Erythroblast (primary cell): ENCODE measurements around the gene RIMBP2.
"Not testable (repeated sequence)": the region's sequence is repeated elsewhere in the genome, so short reads cannot be mapped to it uniquely, and the experiment has no call there.

Source experiments
- DNase-seq, 2 experiments: peaks; one replicate each; lab custom pipeline; 2025; lab: John Stamatoyannopoulos, UW
- GATA1 ChIP-seq: IDR thresholded peaks from 2 replicates; pipeline ENCODE4 v1.6.1; 2011; ENCODE audit warnings: low read depth, mild to moderate bottlenecking, control low read depth, low read length, moderate library complexity
- POLR2A ChIP-seq: IDR thresholded peaks from 2 replicates; pipeline ENCODE4 v1.6.1; 2011; ENCODE audit warnings: mild to moderate bottlenecking, low read length

The RIMBP2 gene

DNA sequence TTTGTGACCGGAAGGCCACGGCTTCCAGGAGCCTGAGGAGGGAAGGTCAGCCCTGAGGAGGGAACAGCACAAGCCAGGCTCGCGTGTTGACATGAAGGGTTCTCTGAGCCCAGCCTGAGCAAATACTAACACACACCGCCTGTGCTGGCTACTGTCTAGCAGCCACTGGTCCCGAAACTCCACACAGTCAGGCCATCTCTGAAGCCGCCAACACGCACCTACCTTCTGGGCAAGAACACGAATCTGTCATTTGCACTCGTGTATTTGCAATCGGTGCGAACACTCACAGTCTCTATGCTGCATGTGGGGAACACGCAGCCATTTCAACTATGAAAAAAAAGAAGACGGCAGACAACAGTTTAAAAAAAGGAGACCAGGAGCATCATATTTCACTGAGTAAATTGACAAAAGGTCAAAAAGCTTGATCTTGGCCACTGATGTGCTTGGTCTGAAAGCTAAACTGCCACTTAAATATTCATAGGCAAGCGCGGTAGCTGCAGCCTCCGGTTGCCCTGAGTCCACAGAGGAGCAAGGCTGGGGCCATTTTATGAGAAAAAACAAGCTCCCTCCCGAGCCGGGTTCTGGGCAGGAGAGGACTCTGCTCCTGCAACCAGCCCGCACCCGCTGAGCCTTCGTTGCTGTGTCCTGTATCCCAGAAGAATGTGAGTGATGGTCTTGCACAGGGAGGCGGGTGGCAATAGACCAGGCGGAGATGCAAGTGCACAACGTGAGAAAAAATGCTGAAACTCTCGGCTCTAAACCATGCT, 57.8 kb downstream of the RIMBP2 start:
- no peak for DNase-seq
- TF ChIP-seq GATA1 (no peak), POLR2A (no peak)

DNA sequence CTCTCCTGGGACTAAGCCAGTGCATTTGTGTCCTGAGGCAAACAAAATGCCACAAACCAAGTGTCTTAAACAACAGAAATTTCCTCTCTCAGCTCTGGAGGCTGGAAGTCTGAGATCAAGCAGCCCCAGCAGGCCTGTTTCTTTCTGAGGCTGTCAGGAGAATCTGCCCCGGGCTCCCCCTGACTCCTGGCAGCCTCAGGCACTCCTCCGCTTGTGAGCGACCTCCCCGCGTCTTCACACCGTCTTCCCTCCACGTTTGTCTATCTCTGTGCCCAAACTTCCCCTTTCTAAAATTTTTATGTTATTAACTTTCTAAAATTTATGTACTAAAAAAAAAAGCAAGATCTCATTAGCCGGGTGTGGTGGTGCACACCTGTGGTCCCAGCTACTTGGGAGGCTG, 59.7 kb downstream of the RIMBP2 start:
- TF ChIP-seq POLR2A: no peak
- TF ChIP-seq GATA1: no peak
- no peak for DNase-seq

DNA sequence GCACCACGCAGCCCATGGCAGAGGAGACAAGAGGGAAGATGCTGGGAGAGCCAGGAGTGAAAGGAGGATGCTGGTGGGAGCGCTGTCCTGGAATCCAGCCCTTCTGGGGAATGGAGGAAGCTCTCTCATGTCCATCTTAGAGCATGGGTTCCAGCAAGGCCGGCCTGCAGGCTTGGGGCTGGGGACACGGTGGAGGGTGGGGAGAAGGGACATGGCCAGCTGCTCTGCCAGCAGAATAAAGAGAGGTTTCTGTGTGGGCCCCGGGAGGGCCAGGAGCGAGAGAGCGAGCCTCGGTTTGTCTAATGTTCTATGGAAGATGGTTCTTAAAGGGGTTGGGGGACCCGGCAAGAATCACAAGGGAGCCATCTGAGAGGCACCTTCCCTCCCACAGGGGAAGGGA, 60.2 kb downstream of the RIMBP2 start:
- TF ChIP-seq GATA1 (no peak), POLR2A (no peak)
- no peak for DNase-seq

DNA sequence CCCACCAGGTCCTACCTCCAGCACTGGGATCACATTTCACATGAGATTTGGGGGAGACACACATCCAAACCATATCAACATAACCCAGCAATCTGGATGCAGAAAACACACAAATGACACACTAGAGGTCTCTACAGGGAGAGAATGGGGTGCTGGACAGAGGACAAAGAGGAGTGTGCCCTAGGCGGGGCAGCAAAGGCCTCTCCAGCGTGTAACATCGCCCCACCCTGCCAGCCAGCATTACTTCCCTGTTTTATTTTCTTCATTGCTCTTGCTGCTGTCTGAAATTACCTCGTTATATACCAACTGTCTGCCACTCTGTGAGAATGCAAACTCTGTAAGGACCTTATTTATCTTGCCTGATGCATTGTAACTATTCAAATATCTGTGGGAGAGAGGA, 61.1 kb downstream of the RIMBP2 start:
- no peak for TF ChIP-seq GATA1
- TF ChIP-seq POLR2A: no peak
- no peak for DNase-seq

- TF ChIP-seq POLR2A: no peak
- TF ChIP-seq GATA1: no peak
- no peak for DNase-seq
Observed at GRCh38 chr12:130651188-130651959, 64.7 kb downstream of the RIMBP2 start.

DNA sequence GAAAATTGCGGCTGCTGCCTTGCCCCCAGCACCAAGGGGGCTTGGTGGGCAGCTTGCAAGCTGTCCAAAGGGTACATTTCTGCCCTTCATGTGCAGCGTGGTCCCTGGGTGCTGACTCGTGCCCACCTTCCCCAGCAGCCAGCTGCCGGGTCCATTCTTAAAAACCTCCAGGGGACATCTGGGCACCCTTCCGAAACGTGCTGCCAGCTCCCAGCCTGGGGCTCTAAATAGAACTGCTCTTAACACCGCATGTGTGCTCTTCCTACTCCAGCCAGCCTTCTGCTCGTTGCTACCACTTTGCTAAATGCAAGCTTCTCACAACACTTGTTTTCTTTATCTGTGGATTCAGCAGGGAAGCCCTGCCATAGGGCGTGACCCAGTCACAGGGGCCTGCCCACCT, 66.0 kb downstream of the RIMBP2 start:
- TF ChIP-seq GATA1: no peak
- no peak for TF ChIP-seq POLR2A
- DNase-seq: no peak

DNA sequence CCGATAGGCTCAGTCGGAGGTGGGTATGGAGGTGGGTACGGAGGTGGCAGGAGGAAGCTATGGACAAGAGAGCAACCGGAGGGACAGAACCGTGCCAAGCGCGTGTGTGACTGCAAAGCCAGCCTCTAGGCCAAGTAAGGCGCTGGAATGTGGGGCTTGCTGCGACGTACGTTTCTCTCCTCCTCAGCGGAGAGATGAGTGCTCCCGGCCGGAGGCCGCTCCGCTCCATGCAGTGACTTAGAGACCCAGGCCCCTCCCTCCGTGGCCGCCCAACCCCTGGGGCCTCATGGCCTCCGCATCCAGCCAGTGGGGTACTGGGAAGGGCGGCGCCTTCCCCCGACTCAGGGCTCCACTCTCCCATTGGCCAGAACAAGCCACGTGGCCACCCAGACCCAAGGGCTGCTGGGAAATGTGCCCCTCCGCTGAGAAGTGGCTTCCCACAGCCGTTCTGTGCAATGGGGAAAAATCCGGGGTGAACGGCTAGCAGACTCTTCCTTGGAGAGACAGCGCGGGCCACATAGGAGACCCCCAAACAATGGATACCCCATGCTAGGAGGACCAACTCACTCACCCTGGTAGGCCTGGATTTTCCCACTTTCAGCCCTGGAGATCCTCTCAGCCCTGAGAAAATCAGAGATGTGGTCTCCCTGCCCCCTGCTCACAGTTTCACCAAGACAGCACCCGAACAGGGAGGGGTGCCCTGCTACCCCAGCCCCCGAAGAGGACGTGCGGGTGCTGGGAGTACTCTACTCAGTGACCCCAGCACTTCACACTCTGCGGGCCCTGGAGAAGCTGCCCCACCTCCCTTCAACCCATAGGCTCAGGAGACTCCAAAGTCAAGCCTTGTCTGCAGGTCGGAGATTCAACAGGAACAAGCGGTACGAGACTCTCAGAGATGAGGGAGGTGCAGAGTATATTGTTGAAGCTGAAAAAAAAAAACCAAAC, 66.7 kb downstream of the RIMBP2 start:
- TF ChIP-seq GATA1: no peak
- TF ChIP-seq POLR2A: no peak

DNA sequence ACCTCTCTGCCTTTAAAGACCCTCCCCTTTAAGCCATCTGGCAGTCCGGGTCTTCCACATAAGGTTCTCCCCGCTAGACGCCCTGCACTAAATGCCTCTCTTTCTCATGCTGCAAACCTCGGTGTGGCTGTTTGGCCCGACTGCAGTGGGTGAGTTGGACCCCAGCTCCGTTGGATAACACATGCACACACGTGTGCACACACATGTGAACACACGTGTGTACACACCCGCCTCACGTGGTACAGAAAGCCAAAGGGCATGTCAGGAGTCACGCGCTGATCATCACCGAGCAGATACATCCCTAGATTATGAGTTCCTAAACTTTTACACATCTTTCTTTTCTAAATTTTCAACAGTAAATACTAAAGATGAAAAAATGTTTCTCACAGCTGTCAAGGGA, 68.3 kb downstream of the RIMBP2 start:
- no peak for DNase-seq
- no peak for TF ChIP-seq POLR2A
- no peak for TF ChIP-seq GATA1

More for the DNA sequence above, 66.7 kb downstream of the RIMBP2 start:
- DNase-seq: no peak

- no peak for TF ChIP-seq POLR2A
- no peak for TF ChIP-seq GATA1
Observed at GRCh38 chr12:130646716-130647370, 69.3 kb downstream of the RIMBP2 start.

GRCh38 chr12:130646191-130646590, 69.9 kb downstream of the RIMBP2 start:
- not testable (repeated sequence) for DNase-seq

More at GRCh38 chr12:130646716-130647370, 69.3 kb downstream of the RIMBP2 start:
- DNase-seq: no peak

DNA sequence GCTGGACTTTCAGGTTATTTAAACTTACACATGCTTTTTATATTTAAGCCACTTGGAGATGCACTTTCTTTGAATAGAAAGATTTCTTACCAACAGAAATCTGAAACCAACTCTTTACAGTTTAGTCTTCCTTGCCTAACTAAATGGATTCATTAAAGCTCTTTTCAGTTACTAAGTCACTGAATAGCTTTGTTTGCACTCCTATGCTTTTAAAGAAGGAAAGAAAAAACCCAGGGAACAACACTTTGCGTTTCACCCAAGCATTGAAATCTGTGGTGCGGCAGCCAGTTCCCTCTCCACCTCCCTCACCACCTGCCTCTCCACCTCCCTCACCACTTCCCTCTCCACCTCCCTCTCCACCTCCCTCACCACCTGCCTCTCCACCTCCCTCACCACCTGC, 70.3 kb downstream of the RIMBP2 start:
- TF ChIP-seq POLR2A: no peak
- no peak for TF ChIP-seq GATA1
- DNase-seq: no peak

DNA sequence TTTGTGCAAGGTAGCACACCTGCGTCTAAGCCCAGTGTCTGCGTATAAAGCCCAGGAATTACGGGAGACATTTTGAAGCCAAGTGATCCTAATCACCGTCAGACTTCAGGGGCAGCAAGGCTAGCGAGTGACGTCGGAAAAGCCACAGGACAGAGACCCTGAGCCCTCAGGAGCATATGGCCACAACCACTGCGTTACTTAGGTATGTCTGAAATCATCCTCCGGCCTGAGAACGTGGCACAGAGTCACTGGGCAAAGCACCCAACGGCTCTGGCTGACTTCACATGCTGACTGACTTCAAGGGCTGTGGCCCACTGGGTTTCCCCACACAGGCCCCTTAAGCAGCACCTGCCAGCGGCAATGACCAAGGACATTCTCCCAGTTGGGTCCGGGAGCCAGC, 71.5 kb downstream of the RIMBP2 start:
- no peak for DNase-seq
- TF ChIP-seq POLR2A: no peak
- TF ChIP-seq GATA1: no peak

GRCh38 chr12:130644146-130644545, 72.0 kb downstream of the RIMBP2 start:
- TF ChIP-seq GATA1: no peak
- no peak for TF ChIP-seq POLR2A
- no peak for DNase-seq

DNA sequence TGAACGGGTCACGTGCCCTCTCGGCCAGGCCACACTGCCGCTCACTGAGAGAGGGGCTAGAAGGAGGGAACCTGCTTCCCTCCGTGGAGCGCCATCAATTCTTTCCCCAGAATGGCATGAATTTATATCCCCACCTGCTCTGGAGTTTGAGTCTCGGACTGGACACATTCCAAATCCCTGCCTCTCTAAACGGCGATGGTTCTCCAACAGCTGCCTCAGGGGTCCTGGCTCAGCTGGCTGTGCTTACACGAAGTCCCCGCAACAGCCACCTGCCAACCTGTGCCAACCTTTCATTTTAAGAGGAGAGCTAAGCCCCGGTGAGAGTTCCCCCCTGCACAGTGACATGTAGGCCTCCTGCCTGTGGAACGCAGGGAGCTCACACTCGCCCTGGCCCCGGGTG, 73.2 kb downstream of the RIMBP2 start:
- DNase-seq: no peak
- TF ChIP-seq POLR2A: no peak
- TF ChIP-seq GATA1: no peak
